Adipocyte (in vitro differentiated cells): ENCODE data around the gene VSTM2A.
A peak's percentile ranks its signal among the peaks of the same experiment; 100 is the strongest.
"Not testable (repeated sequence)": the region's sequence is repeated elsewhere in the genome, so short reads cannot be mapped to it uniquely, and the experiment has no call there.

Source experiments
- DNase-seq: peaks from one replicate; pipeline ENCODE4 v3.0.0-alpha.2; 2015; ENCODE audit warnings: low read depth
- H3K27me3 ChIP-seq: replicated peaks from 2 replicates; pipeline ENCODE4 v1.7.0; 2013; ENCODE audit warnings: mild to moderate bottlenecking, low read length, moderate library complexity; ENCODE audit not compliant: control insufficient read depth, insufficient read depth
- H3K36me3 ChIP-seq: 2 replicates; pipeline ENCODE4 v1.7.0; 2013; ENCODE audit warnings: low read length, mild to moderate bottlenecking, moderate library complexity; ENCODE audit not compliant: control insufficient read depth, insufficient read depth, severe bottlenecking
- H3K4me1 ChIP-seq: 2 replicates; pipeline ENCODE4 v1.7.0; 2013; ENCODE audit warnings: mild to moderate bottlenecking, low read length, moderate library complexity; ENCODE audit not compliant: control insufficient read depth, insufficient read depth
- H3K4me3 ChIP-seq: 2 replicates; pipeline ENCODE4 v1.7.0; 2013; ENCODE audit warnings: mild to moderate bottlenecking, low read length, moderate library complexity
- H3K9ac ChIP-seq: 2 replicates; pipeline ENCODE4 v1.7.0; 2013; ENCODE audit warnings: mild to moderate bottlenecking, low read length, moderate library complexity
- H3K9me3 ChIP-seq: 2 replicates; pipeline ENCODE4 v1.7.0; 2013; ENCODE audit warnings: mild to moderate bottlenecking, low read length, moderate library complexity; ENCODE audit not compliant: control insufficient read depth

Gene VSTM2A

GRCh38 chr7:54541669-54542625 is at the start of gene VSTM2A:
VSTM2A (plus strand) TSS chr7:54542375; CDS start chr7:54542731, 356 bp downstream.
- Histone ChIP-seq H3K36me3 (no peaks in the 10 kb centered on the region), H3K9me3 (no peaks in the 10 kb centered on the region), H3K27me3 (peaks cover 35% of the 10 kb centered on the region), H3K9ac (no peak within 1 kb of the TSS), H3K4me3 (peak within 1 kb of the TSS; percentile 58), H3K4me1 (peaks cover 2% of the 10 kb centered on the region)
- peak; percentile 30 for DNase-seq

GRCh38 chr7:54504531-54504930 is 37.6 kb upstream of the VSTM2A start:
- not testable (repeated sequence) for DNase-seq, H3K36me3 ChIP-seq, H3K27me3 ChIP-seq, H3K9me3 ChIP-seq, H3K4me1 ChIP-seq, H3K9ac ChIP-seq, H3K4me3 ChIP-seq

GRCh38 chr7:54529568-54529967 is 12.6 kb upstream of the VSTM2A start:
- Histone ChIP-seq H3K4me1 (no peaks in the 10 kb centered on the region), H3K9me3 (no peaks in the 10 kb centered on the region), H3K36me3 (no peaks in the 10 kb centered on the region), H3K4me3 (no peak overlapping the region), H3K27me3 (no peaks in the 10 kb centered on the region), H3K9ac (no peak overlapping the region)
- no peak for DNase-seq

- no peak for DNase-seq
- Histone ChIP-seq H3K9me3 (no peaks in the 10 kb centered on the region), H3K27me3 (peaks cover 23% of the 10 kb centered on the region), H3K4me1 (peaks cover 2% of the 10 kb centered on the region), H3K4me3 (no peak overlapping the region), H3K36me3 (no peaks in the 10 kb centered on the region), H3K9ac (no peak overlapping the region)
Observed at GRCh38 chr7:54538122-54538521, 4.1 kb upstream of the VSTM2A start.

GRCh38 chr7:54543051-54543488 is 895 bp downstream of the VSTM2A start:
- H3K27me3 ChIP-seq, result peaks cover 35% of the 10 kb centered on the region
- peak; percentile 25 for DNase-seq
- H3K4me3 ChIP-seq, result no peak overlapping the region
- peaks cover 2% of the 10 kb centered on the region for H3K4me1 ChIP-seq
- H3K36me3 ChIP-seq, result no peaks in the 10 kb centered on the region
- no peaks in the 10 kb centered on the region for H3K9me3 ChIP-seq
- no peak overlapping the region for H3K9ac ChIP-seq

- no peak for DNase-seq
- Histone ChIP-seq H3K9ac (no peak overlapping the region), H3K4me1 (peaks cover 2% of the 10 kb centered on the region), H3K9me3 (no peaks in the 10 kb centered on the region), H3K4me3 (no peak overlapping the region), H3K27me3 (peaks cover 35% of the 10 kb centered on the region), H3K36me3 (no peaks in the 10 kb centered on the region)
Observed at GRCh38 chr7:54544149-54544526, 2.0 kb downstream of the VSTM2A start.

GRCh38 chr7:54544527-54545240 is 2.5 kb downstream of the VSTM2A start:
- Histone ChIP-seq H3K27me3 (peaks cover 35% of the 10 kb centered on the region), H3K4me3 (no peak overlapping the region), H3K9me3 (no peaks in the 10 kb centered on the region), H3K9ac (no peak overlapping the region), H3K36me3 (no peaks in the 10 kb centered on the region), H3K4me1 (peaks cover 2% of the 10 kb centered on the region)
- DNase-seq, result no peak

GRCh38 chr7:54545241-54545563 is 3.0 kb downstream of the VSTM2A start:
- H3K4me1 ChIP-seq, result peaks cover 2% of the 10 kb centered on the region
- no peak overlapping the region for H3K9ac ChIP-seq
- H3K9me3 ChIP-seq, result no peaks in the 10 kb centered on the region
- no peaks in the 10 kb centered on the region for H3K36me3 ChIP-seq
- no peak for DNase-seq
- H3K4me3 ChIP-seq, result no peak overlapping the region
- H3K27me3 ChIP-seq, result peaks cover 35% of the 10 kb centered on the region

GRCh38 chr7:54546081-54546985 is 4.2 kb downstream of the VSTM2A start:
- Histone ChIP-seq H3K4me1 (peaks cover 2% of the 10 kb centered on the region), H3K4me3 (no peak overlapping the region), H3K27me3 (peaks cover 27% of the 10 kb centered on the region), H3K9me3 (no peaks in the 10 kb centered on the region), H3K9ac (no peak overlapping the region), H3K36me3 (no peaks in the 10 kb centered on the region)
- no peak for DNase-seq

- H3K36me3 ChIP-seq, result no peaks in the 10 kb centered on the region
- peak; percentile 1 for DNase-seq
- no peak overlapping the region for H3K4me3 ChIP-seq
- H3K9ac ChIP-seq, result no peak overlapping the region
- H3K9me3 ChIP-seq, result no peaks in the 10 kb centered on the region
- peaks cover 20% of the 10 kb centered on the region for H3K27me3 ChIP-seq
- peaks cover 2% of the 10 kb centered on the region for H3K4me1 ChIP-seq
Observed at GRCh38 chr7:54546986-54547314, 4.8 kb downstream of the VSTM2A start.

- Histone ChIP-seq H3K36me3 (no peaks in the 10 kb centered on the region), H3K9ac (no peak overlapping the region), H3K9me3 (no peaks in the 10 kb centered on the region), H3K27me3 (no peaks in the 10 kb centered on the region), H3K4me1 (no peaks in the 10 kb centered on the region), H3K4me3 (no peak overlapping the region)
- DNase-seq, result no peak
Observed at GRCh38 chr7:54550471-54550870, 8.3 kb downstream of the VSTM2A start.
